ENCODE measurements around the gene LMTK3.

Gene LMTK3

DNA sequence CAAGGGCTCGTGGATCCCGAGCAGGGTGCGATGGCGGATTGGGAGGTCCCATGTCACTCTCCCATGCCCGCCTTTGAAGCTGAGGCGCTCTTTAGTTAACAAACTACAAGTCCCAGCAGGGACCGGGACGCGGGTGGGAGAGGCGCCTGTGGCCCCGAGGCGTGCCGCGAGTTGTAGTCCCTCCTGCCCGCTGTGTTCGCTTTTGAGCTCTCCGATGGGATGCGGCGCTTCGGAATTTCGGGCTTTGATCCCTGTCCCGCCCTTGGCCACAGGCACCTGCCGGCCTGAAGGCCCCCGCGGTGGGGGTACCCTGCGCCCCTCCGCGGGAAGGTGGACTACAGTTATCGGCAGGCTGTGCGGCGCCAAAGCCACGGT is 31.5 kb downstream of the LMTK3 start:
- Histone ChIP-seq H3K4me3 (replicated peaks; ENCODE audit: insufficient read depth, low read length) (no peak overlapping the region), H3K27me3 (ENCODE audit: insufficient read depth, poor library complexity, severe bottlenecking) (no peaks in the 10 kb centered on the region), H3K27ac (replicated peaks) (no peak overlapping the region)
- DNase-seq (ENCODE audit: low read depth in 1 of 2, low spot score in 1 of 2) = no peak
- TF ChIP-seq, protein P1, sequence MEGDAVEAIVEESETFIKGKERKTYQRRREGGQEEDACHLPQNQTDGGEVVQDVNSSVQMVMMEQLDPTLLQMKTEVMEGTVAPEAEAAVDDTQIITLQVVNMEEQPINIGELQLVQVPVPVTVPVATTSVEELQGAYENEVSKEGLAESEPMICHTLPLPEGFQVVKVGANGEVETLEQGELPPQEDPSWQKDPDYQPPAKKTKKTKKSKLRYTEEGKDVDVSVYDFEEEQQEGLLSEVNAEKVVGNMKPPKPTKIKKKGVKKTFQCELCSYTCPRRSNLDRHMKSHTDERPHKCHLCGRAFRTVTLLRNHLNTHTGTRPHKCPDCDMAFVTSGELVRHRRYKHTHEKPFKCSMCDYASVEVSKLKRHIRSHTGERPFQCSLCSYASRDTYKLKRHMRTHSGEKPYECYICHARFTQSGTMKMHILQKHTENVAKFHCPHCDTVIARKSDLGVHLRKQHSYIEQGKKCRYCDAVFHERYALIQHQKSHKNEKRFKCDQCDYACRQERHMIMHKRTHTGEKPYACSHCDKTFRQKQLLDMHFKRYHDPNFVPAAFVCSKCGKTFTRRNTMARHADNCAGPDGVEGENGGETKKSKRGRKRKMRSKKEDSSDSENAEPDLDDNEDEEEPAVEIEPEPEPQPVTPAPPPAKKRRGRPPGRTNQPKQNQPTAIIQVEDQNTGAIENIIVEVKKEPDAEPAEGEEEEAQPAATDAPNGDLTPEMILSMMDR (IDR thresholded peaks at IDR 0.05; ENCODE audit: insufficient read depth, low read length) = no peak
- TF ChIP-seq, protein P2, sequence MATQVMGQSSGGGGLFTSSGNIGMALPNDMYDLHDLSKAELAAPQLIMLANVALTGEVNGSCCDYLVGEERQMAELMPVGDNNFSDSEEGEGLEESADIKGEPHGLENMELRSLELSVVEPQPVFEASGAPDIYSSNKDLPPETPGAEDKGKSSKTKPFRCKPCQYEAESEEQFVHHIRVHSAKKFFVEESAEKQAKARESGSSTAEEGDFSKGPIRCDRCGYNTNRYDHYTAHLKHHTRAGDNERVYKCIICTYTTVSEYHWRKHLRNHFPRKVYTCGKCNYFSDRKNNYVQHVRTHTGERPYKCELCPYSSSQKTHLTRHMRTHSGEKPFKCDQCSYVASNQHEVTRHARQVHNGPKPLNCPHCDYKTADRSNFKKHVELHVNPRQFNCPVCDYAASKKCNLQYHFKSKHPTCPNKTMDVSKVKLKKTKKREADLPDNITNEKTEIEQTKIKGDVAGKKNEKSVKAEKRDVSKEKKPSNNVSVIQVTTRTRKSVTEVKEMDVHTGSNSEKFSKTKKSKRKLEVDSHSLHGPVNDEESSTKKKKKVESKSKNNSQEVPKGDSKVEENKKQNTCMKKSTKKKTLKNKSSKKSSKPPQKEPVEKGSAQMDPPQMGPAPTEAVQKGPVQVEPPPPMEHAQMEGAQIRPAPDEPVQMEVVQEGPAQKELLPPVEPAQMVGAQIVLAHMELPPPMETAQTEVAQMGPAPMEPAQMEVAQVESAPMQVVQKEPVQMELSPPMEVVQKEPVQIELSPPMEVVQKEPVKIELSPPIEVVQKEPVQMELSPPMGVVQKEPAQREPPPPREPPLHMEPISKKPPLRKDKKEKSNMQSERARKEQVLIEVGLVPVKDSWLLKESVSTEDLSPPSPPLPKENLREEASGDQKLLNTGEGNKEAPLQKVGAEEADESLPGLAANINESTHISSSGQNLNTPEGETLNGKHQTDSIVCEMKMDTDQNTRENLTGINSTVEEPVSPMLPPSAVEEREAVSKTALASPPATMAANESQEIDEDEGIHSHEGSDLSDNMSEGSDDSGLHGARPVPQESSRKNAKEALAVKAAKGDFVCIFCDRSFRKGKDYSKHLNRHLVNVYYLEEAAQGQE (IDR thresholded peaks at IDR 0.05; ENCODE audit: insufficient replicate concordance, low read depth) = no peak
- no peak for TF ChIP-seq GABPA (IDR thresholded peaks at IDR 0.05; ENCODE audit: low read depth)
- no peak; the same call in 1 of the 2 replicates for TF ChIP-seq POLR2AphosphoS5 (IDR thresholded peaks at IDR 0.05; ENCODE audit: low read depth)
- no peak for TF ChIP-seq SPI1 (IDR thresholded peaks at IDR 0.05; ENCODE audit: borderline replicate concordance, low read depth)

DNA sequence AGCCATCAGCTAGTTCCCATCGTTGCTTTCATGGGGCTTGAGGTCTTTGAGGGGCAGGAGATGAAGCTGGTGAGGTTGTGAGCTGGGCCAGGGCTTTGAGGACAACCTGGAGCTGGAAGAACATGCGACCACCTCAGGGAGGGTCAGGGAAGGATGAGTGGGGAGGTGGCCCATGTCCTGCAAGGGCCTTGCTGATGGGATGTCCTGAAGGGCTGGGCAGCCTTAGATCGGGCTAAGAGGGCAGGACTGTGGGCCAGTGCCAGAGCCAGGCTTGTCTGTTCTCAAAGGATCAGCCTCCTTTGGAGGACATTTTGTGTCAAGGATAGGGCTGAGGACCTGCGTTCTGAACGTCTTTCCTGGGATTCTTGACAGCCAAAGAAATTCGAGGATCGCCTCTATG is 31.9 kb downstream of the LMTK3 start:
- no peak for TF ChIP-seq GABPA (IDR thresholded peaks at IDR 0.05; ENCODE audit: low read depth)
- TF ChIP-seq, protein P1 (IDR thresholded peaks at IDR 0.05; ENCODE audit: insufficient read depth, low read length) = no peak
- TF ChIP-seq SPI1 (IDR thresholded peaks at IDR 0.05; ENCODE audit: borderline replicate concordance, low read depth) = no peak
- TF ChIP-seq, protein P2 (IDR thresholded peaks at IDR 0.05; ENCODE audit: insufficient replicate concordance, low read depth) = no peak
- no peak for TF ChIP-seq POLR2AphosphoS5 (IDR thresholded peaks at IDR 0.05; ENCODE audit: low read depth)
- no peak overlapping the region for H3K27ac ChIP-seq (replicated peaks)
- H3K4me3 ChIP-seq (replicated peaks; ENCODE audit: insufficient read depth, low read length) = no peak overlapping the region
- no peak for DNase-seq (ENCODE audit: low read depth in 1 of 2, low spot score in 1 of 2)
- no peaks in the 10 kb centered on the region for H3K27me3 ChIP-seq (ENCODE audit: insufficient read depth, poor library complexity, severe bottlenecking)

- Histone ChIP-seq H3K27ac (replicated peaks) (no peak overlapping the region), H3K4me3 (replicated peaks; ENCODE audit: insufficient read depth, low read length) (no peak overlapping the region), H3K27me3 (ENCODE audit: insufficient read depth, poor library complexity, severe bottlenecking) (no peaks in the 10 kb centered on the region)
- TF ChIP-seq POLR2AphosphoS5 (IDR thresholded peaks at IDR 0.05; ENCODE audit: low read depth) (no peak), GABPA (IDR thresholded peaks at IDR 0.05; ENCODE audit: low read depth) (no peak), SPI1 (IDR thresholded peaks at IDR 0.05; ENCODE audit: borderline replicate concordance, low read depth) (no peak)
- TF ChIP-seq, protein P1 (IDR thresholded peaks at IDR 0.05; ENCODE audit: insufficient read depth, low read length) = no peak
- TF ChIP-seq, protein P2 (IDR thresholded peaks at IDR 0.05; ENCODE audit: insufficient replicate concordance, low read depth) = no peak
- no peak for DNase-seq (ENCODE audit: low read depth in 1 of 2, low spot score in 1 of 2)
Observed at GRCh38 chr19:48478339-48479256, 33.0 kb downstream of the LMTK3 start.
